ENCODE measurements around the gene IL3. TPM values are rescaled to one million over a fixed set of nuclear protein-coding genes. Genes with fewer than 3 reads are reported as not detected.

IL3 gene
- total RNA-seq, 2 donors from 2014 or later, result 6.2 to 8.9 TPM

DNA sequence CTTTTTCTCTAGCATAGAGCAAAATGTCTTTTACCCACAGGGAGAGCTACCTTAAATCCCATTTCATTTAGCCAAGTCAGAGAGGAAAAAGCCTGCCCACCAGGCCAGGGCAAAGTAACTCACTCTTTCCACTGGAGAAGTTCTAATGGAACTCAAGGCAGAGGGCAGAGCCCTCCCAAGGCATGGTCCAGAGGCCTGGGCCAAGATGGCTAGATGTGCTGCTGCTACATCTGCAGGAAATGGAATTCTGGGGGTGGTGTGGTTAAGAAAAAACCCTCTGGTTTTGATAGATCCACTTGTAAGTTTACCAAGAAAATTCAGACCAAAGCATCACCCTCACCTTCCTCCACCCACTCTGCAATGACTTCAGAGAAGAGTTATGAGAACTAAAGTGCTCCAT is 50.5 kb downstream of the IL3 start:
- Mint-ChIP-seq H3K27me3 (ENCODE audit: low read depth) (no peaks in the 10 kb centered on the region), H3K27ac (peak overlapping the region; percentile 40), H3K4me1 (ENCODE audit: low read depth) (peaks cover 62% of the 10 kb centered on the region), H3K4me3 (peak overlapping the region; percentile 51 to 56), H3K9me3 (peaks cover 4% of the 10 kb centered on the region in 2 donors), H3K36me3 (ENCODE audit: insufficient read depth in 2 of 2) (peaks cover 8 to 15% of the 10 kb centered on the region in 2 donors)
- ATAC-seq (replicated peaks in 1 of 2) (peak; percentile 29 to 45), DNase-seq (no peak)

DNA sequence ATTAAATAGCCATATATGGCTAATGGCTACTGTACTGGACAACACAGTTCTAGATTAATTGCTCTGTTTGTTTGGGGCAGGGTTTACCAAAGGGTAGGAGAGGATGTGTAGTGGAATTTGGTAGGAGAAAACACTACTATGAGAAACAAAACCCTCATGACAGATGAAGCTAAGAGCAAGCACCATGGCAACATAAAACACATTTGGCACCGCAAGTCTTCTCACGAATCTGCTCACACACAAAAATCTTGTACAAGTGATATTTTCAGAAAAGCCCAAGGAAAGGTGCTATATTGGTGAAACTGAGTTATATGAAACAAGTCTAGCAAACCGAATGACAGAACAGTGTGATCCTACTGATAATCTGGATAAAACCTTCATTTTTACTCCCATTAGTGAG is 51.7 kb downstream of the IL3 start:
- peaks cover 61% of the 10 kb centered on the region for H3K4me1 Mint-ChIP-seq (ENCODE audit: low read depth)
- no peak for DNase-seq
- H3K27me3 Mint-ChIP-seq (ENCODE audit: low read depth), result no peaks in the 10 kb centered on the region
- no peak overlapping the region for H3K27ac Mint-ChIP-seq
- H3K36me3 Mint-ChIP-seq (ENCODE audit: insufficient read depth in 2 of 2), result peaks cover 8 to 15% of the 10 kb centered on the region in 2 donors
- no peak for ATAC-seq (replicated peaks in 1 of 2)
- H3K9me3 Mint-ChIP-seq, result peaks cover 4% of the 10 kb centered on the region in 2 donors
- peak overlapping the region; percentile 21 to 42 for H3K4me3 Mint-ChIP-seq

Other genes with a start within 250 kb of the IL3 start
- under 1 TPM in 1 of 2 donors, not detected in 1; 0.19 TPM for gene MEIKIN, start 115.0 kb upstream of the IL3 start, total RNA-seq
- gene ACSL6, start 49.0 kb upstream of the IL3 start, total RNA-seq, result 1 to 10 TPM; 5.9 to 8.2 TPM
- gene CSF2, start 13.1 kb downstream of the IL3 start, total RNA-seq, result 10 to 100 TPM; 31.1 to 50.7 TPM
- gene P4HA2, start 167.2 kb downstream of the IL3 start, total RNA-seq, result 1 to 10 TPM; 3.2 to 5.9 TPM
- gene PDLIM4, start 197.0 kb downstream of the IL3 start, total RNA-seq, result 1 to 10 TPM in 1 of 2 donors, under 1 TPM in 1; 0.79 to 1.2 TPM
- gene SLC22A4, start 233.7 kb downstream of the IL3 start, total RNA-seq, result 1 to 10 TPM; 1.8 to 2.9 TPM

Data from activated T-cell treated with anti-CD3 and anti-CD28 coated beads, Interleukin-2, amount 50 U/mL, for 72 hours (primary cell).